ENCODE data around the gene ROR1.

Gene ROR1

DNA sequence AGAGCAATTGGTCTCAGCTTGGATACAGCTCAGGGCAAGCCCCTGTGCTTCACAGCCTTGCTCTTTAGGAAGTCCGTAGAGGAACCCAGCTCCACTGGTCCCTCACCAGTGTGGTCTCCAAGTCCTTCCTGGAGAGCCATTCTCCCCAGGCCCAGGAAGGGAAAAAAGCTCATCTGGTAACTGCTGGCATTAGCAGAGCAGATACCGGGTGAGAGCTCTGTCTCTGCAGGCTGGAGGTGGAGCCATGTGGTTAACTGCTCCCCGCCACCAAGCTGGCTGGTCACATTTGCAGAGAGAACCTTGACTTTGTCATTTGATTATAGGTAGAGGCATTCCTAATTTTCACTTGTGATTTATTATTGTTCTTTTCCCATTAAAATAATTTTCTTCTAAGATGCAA lies 169.6 kb downstream of the ROR1 start:
- DNase-seq = no peak

DNA sequence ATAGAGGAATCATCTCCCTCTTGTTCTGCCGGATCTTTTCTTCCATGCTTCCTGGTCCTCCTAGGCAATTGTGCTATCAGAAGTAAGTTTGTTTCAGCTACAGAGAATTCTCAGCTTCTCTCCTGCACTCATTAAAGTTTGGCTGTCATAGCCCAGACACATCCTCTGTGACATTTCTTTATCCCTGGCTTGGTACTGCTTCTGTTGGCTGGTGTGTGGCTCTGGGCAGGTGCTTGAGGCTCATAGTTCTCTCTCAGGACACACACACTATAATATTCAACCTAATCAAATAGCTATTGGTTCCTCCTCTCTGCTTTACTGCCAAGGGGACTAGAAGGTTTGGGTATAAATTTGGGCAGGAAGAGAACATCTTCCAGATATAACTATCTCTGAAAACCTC lies 172.1 kb downstream of the ROR1 start:
- no peak for DNase-seq

DNA sequence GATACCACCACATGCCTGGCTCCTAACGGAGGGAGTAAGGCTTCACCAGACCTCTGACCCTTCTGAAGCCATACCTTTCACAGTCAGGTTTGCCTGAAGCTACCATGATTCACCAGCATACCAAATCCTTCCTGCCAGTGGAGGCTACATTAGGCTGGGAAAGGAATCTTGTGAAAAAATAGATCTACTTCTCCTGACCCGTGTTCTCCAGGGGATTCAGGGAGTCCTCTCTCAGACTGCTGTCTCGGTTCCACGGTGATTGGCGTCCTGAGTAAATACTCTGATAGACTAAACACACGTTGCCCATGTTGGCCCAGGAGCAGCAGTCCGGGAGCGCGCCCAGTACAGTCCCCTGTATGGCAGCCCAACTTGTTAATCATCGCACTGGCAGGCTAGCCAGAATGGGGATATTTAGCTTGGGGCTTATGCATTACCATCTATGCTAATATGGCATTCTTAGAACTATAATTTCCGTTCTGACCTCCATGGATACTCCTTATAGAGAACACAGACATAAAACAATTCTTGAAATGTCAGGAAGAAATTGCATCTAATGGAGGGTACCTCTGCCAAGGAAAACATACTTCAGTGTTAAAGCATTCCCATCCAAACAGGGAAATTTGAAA lies 173.2 kb downstream of the ROR1 start:
- DNase-seq = no peak

- DNase-seq = no peak
Measured at GRCh38 chr1:63947904-63948303, 174.1 kb downstream of the ROR1 start.

DNA sequence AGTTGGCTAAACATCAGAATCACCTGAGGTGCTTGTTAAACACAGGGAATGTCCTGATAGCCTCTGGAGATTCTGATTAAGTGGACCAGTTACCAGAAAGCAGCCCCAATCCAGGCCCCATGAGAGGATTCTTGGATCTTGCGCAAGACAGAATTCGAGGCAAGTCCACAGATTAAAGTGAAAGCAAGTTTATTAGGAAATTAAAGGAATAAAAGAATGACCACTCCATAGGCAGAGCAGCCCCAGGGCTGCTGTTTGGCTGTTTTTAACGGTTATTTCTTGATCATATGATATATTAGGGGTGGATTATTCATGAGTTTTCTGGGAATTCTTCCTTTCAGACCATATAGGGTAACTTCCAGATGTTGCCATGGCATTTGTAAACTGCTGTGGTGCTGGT lies 176.2 kb downstream of the ROR1 start:
- DNase-seq = no peak

GRCh38 chr1:63951059-63951946 lies 177.5 kb downstream of the ROR1 start:
- DNase-seq = no peak

- no peak for DNase-seq
Measured at GRCh38 chr1:63954187-63954586, 180.4 kb downstream of the ROR1 start.

- DNase-seq = no peak
Measured at GRCh38 chr1:63955370-63956145, 181.7 kb downstream of the ROR1 start.

- no peak for DNase-seq
Measured at GRCh38 chr1:63958556-63958955, 184.7 kb downstream of the ROR1 start.

DNA sequence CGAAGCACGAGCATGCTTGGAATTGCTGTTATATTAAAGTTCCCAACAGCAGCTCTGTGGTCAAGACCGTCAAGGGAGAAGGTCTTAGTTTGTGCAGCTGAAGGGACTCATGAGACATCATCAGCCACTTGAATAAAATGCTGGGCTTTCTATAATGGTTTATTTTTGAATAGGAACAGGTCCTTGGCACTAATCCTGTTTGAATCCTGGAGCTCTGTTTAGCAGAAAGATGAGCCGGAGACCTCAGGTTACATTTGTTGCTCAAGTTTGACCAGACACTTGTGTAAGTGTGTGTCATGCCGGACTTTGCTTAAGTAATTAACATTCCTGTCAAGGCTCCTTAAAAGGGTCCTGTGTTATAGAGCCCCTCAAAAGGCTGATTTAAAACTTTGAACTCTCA lies 186.5 kb downstream of the ROR1 start:
- DNase-seq = no peak

DNA sequence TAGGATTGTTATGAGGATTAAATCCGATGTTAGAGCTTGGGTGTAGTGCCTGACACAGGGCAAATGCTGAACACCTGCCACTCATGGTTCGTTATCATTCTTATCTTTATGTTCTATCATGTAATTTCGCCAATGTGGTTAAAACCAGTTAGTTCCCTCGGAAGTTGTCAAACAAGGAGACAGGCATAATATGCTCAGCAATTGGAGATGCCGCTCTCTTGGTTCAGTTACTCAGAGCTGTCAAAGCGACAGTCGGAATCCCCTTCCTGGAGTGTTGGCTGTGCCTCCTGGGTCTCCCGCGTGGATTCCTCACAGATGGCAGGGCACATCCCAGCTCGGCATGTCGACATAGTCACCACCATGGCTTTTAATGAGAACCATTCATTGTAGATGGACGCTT lies 192.2 kb downstream of the ROR1 start:
- DNase-seq = no peak

GRCh38 chr1:63967901-63968300 lies 194.1 kb downstream of the ROR1 start:
- DNase-seq = no peak

DNA sequence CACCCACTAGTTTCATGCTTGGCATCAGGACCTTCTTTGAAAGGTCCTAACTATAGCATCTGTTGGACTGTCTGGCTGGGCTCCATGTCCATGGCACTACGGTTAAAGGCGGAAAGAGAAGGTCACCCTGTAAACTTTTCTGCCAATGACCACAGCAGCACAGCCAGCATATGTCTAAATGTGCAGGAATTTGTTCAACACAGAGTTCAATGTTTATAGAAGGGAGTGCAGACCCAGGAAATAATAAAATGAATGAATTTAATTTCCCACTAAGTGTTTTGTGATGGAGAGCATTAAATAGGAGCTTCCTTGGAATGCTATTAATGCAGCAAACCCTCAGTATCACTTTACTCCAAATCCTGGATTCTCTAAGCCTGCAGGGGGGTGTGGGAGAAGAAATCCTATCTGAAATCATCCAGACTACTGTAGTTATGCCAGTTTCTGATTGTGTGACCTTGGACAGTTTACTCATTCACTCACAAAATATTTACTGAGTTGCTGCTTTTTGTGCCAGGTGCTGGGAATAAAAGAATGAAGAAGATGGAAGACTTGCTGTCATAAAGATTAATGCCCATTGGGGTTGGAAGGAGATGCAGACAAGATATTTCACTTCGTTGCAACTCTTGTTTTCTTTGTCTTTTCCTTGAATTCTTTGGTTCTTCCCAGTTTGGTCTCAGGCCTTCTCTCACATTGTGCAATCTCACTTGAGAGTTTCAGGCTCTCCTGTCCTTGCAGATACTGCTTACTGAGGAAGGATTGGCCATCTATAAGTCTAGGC lies 195.0 kb downstream of the ROR1 start:
- no peak for DNase-seq

DNA sequence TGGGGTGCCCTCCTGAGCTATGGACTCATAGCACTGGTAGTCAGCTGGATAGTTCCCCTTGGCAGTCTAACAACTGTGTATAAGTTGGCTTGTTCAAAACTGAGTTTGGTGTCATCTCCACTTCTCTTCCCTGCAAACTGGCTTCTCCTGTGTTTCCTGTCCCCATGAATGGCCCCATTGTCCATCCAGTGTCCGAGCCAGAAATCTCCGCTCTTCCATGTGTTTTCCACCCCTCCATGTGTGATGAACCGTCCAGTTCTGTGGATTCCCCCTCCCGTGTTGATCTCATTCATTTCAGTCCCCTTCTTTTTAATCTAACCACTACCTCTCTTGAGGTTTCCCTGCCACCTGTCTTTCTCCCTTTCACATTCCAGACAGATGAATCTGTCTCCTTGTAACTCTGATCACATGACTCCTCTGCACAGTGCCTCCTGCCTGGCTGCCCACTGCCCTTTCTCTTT lies 195.7 kb downstream of the ROR1 start:
- no peak for DNase-seq

- DNase-seq = no peak
Measured at GRCh38 chr1:63971557-63971956, 197.7 kb downstream of the ROR1 start.

DNA sequence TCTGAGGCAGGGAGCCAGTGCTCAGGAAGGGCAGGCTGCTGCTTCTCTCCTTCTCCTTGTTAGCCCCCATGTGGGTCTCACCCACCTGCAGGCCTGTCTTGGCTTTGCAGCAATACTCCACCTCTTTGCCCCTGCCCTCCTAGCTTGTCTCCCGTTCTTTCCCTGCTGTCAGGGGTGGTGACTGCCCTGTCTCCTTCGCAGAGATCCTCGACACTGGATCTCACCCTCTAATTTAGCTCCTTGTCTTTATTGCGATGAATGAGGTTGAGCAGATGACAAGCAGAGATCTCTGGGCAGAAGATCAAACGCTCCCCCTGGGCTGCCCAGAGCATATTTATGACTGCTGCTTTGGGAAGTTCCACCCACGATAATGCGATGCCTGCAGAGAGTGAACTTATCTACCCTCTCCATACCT lies 199.2 kb downstream of the ROR1 start:
- no peak for DNase-seq

DNA sequence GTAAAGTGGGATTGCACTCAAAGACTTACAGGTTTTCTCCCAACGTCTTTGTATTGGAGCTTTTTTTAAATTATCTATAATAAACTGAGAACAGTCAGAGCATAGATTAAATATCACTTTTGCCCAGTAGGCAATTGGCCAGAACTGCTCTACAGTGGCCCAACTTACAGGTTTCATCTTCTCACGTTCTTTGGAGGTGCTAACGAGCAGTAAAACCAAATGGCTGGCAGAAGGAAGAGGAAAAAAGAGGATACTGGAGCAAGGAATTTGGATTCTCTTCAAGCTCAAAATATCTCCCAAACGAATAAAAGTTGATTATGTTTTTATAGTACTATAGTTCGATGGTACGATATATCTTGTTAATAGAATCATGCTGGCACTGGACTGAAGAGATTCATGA lies 201.1 kb downstream of the ROR1 start:
- no peak for DNase-seq

GRCh38 chr1:63975481-63975880 lies 201.7 kb downstream of the ROR1 start:
- no peak for DNase-seq

- no peak for DNase-seq
Measured at GRCh38 chr1:63976006-63976405, 202.2 kb downstream of the ROR1 start.

- no peak for DNase-seq
Measured at GRCh38 chr1:63977466-63977865, 203.6 kb downstream of the ROR1 start.

DNA sequence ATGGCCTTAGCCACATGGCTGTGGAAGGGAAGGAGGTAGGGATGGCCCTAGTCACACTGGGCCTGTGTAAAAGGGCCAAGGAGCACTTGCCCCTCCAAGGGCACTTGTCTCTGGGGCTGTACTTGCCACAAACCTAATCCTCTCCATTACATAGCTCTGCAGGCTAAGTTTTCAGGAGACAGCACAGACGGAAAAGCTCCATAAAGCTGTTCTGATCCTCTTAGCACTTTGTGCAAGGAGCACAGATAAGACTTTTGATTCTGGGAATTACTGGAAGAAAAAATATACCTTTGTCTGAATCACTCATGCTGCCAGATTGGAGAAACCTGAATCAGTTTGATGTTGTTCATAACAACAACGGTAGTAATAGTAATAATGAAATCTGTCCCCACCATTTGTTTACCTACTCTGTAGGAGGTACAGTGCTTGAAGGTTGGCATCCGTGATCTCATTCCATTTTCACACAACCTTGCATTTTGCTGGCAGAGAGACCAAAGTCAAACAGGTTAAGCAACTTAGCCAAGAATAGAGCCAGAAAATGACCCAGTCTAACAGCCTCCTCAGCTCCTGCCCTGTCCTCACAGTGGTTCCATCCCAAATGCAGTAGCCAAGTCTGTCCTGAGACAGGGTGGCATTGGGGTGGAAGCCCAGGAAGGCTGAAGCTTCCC lies 207.1 kb downstream of the ROR1 start:
- DNase-seq = no peak

DNA sequence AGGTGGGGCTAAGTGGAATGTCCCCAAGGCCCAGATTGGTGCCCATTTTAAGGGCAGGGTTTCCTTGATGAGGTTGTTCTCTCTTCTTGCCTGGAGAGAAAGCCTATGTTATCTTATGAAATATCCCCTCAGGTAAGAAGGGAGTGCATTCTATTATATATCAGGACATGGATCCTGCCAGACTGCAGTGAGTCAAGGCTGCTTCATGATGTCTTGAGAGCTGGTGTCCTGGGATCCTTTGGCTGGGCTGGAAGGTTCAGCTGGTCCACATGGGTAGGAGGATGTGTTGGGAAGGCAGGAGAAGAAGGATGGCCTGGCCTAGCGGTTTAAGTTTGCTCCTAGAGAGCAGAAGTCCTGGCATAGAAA lies 207.6 kb downstream of the ROR1 start:
- no peak for DNase-seq
